ENCODE results near the gene RAPGEF1. TPM values are rescaled to one million over a fixed set of nuclear protein-coding genes. Genes with fewer than 3 reads are reported as not detected.
A peak's percentile ranks its signal among the peaks of the same experiment; 100 is the strongest.

The RAPGEF1 gene
- total and polyA plus RNA-seq, 2 of the 13 experiments (the other 11 are each of a cell fraction or from before 2014, with no cell fraction given): 21.2 to 38.9 TPM

GRCh38 chr9:131676431-131676972, 63.4 kb downstream of the RAPGEF1 start:
- ChIA-PET CTCF (ENCODE audit: low intra/inter-chr PET ratio, low total read pairs) (no interaction called here), POLR2A (interaction anchor here (3.4 kb wide), 1 partner anchor 70 kb away, joined by 12 read pairs; no protein-coding TSS in a partner anchor)
- Histone ChIP-seq H3K27ac (ENCODE audit: extremely low read length, insufficient read depth, low read length) (no peak overlapping the region), H3K9me3 (ENCODE audit: low read length) (no peaks in the 10 kb centered on the region), H3K4me3 (replicated peaks in 1 of 3; ENCODE audit: insufficient read depth in 1 of 3, low read depth in 2 of 3, low read length in 3 of 3) (no peak overlapping the region), H3K36me3 (replicated peaks in 1 of 2; ENCODE audit: control insufficient read depth in 1 of 2, insufficient read depth in 2 of 2, low read length in 2 of 2) (0 out of 5 replicates have a peak, but pooled peaks cover 0 to 1% of the 10 kb centered on the region in 2 experiments), H3K4me2 (ENCODE audit: low read depth, low read length) (no peak overlapping the region), H3K27me3 (ENCODE audit: control insufficient read depth in 1 of 2, insufficient read depth in 2 of 2, low read length in 2 of 2) (no peaks in the 10 kb centered on the region), H2AFZ (ENCODE audit: low read length) (no peak overlapping the region), H3K4me1 (ENCODE audit: insufficient read depth, low read length) (peaks cover 56% of the 10 kb centered on the region), H3K9ac (ENCODE audit: insufficient read depth, low read depth, low read length) (no peak overlapping the region), H3K79me2 (ENCODE audit: insufficient read depth, low read length) (peaks cover 30% of the 10 kb centered on the region), H4K20me1 (ENCODE audit: insufficient read depth, low read length) (no peaks in the 10 kb centered on the region; the same call in 1 of the 2 replicates)
- BruUV-seq (replicated peaks): no TSS peak
- WGBS (ENCODE audit: low lambda C conversion rate): 93% methylated on average over 6 of the region's 6 CpGs
- TF ChIP-seq ZBTB7B (CRISPR knock-in tag; IDR thresholded peaks at IDR 0.05) (no peak), MAFF (IDR thresholded peaks at IDR 0.05; ENCODE audit: low read depth, low read length) (peak; percentile 48; the same call in 1 of the 2 replicates), MAFK (conservative IDR thresholded peaks at IDR 0.05 in 1 of 2, IDR thresholded peaks at IDR 0.05 in 1 of 2; ENCODE audit: low read length in 2 of 2) (peak; percentile 46 to 57; a peak in 3 of 4 replicates), ZNF563 (CRISPR knock-in tag; IDR thresholded peaks at IDR 0.05) (no peak), ZFY (CRISPR knock-in tag; IDR thresholded peaks at IDR 0.05) (no peak), ZNF121 (CRISPR knock-in tag; IDR thresholded peaks at IDR 0.05) (no peak), ZNF660 (CRISPR knock-in tag; IDR thresholded peaks at IDR 0.05; ENCODE audit: borderline replicate concordance, low read depth) (no peak)
- TF ChIP-seq, protein P1, sequence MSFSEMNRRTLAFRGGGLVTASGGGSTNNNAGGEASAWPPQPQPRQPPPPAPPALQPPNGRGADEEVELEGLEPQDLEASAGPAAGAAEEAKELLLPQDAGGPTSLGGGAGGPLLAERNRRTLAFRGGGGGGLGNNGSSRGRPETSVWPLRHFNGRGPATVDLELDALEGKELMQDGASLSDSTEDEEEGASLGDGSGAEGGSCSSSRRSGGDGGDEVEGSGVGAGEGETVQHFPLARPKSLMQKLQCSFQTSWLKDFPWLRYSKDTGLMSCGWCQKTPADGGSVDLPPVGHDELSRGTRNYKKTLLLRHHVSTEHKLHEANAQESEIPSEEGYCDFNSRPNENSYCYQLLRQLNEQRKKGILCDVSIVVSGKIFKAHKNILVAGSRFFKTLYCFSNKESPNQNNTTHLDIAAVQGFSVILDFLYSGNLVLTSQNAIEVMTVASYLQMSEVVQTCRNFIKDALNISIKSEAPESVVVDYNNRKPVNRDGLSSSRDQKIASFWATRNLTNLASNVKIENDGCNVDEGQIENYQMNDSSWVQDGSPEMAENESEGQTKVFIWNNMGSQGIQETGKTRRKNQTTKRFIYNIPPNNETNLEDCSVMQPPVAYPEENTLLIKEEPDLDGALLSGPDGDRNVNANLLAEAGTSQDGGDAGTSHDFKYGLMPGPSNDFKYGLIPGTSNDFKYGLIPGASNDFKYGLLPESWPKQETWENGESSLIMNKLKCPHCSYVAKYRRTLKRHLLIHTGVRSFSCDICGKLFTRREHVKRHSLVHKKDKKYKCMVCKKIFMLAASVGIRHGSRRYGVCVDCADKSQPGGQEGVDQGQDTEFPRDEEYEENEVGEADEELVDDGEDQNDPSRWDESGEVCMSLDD (CRISPR knock-in tag; IDR thresholded peaks at IDR 0.05; ENCODE audit: borderline replicate concordance): no peak
- TF ChIP-seq, protein P2, sequence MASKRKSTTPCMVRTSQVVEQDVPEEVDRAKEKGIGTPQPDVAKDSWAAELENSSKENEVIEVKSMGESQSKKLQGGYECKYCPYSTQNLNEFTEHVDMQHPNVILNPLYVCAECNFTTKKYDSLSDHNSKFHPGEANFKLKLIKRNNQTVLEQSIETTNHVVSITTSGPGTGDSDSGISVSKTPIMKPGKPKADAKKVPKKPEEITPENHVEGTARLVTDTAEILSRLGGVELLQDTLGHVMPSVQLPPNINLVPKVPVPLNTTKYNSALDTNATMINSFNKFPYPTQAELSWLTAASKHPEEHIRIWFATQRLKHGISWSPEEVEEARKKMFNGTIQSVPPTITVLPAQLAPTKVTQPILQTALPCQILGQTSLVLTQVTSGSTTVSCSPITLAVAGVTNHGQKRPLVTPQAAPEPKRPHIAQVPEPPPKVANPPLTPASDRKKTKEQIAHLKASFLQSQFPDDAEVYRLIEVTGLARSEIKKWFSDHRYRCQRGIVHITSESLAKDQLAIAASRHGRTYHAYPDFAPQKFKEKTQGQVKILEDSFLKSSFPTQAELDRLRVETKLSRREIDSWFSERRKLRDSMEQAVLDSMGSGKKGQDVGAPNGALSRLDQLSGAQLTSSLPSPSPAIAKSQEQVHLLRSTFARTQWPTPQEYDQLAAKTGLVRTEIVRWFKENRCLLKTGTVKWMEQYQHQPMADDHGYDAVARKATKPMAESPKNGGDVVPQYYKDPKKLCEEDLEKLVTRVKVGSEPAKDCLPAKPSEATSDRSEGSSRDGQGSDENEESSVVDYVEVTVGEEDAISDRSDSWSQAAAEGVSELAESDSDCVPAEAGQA (IDR thresholded peaks at IDR 0.05; ENCODE audit: low read depth): no peak
- TF ChIP-seq, protein P2 (CRISPR knock-in tag; IDR thresholded peaks at IDR 0.05; ENCODE audit: borderline replicate concordance): no peak
- in situ Hi-C loops (cut with HindIII; ENCODE audit: extremely low pct_ligation_motif_present, low pct_unique_long_range_greater_than_20kb): no loop called here
- intact Hi-C loops (cut with micrococcal nuclease; ENCODE audit: unreplicated experiment): no loop called here
- FAIRE-seq: no peak
- ATAC-seq: no peak
- DNase-seq (ENCODE audit: low spot score): no peak
